ENCODE results near the gene SHISAL1.

Gene SHISAL1

DNA sequence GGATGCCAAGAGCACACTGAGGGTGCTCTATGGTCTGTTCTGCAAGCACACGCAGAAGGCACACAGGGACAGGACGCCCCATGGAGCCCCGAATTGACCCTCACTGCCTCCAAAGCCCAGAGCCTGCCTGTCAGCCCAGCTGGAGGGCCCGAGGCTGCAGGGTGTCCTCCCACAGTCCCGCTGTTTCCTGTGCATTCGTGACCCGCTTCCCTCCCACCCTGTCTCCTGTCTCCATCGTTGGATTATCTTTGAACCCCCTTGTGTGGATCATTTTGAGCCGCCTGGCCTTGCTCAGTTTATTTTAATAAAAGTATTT is 106.5 kb downstream of the SHISAL1 start:
- no peaks in the 10 kb centered on the region for H3K36me3 ChIP-seq (replicated peaks; ENCODE audit: low read depth, low read length)
- TF ChIP-seq, protein P1, sequence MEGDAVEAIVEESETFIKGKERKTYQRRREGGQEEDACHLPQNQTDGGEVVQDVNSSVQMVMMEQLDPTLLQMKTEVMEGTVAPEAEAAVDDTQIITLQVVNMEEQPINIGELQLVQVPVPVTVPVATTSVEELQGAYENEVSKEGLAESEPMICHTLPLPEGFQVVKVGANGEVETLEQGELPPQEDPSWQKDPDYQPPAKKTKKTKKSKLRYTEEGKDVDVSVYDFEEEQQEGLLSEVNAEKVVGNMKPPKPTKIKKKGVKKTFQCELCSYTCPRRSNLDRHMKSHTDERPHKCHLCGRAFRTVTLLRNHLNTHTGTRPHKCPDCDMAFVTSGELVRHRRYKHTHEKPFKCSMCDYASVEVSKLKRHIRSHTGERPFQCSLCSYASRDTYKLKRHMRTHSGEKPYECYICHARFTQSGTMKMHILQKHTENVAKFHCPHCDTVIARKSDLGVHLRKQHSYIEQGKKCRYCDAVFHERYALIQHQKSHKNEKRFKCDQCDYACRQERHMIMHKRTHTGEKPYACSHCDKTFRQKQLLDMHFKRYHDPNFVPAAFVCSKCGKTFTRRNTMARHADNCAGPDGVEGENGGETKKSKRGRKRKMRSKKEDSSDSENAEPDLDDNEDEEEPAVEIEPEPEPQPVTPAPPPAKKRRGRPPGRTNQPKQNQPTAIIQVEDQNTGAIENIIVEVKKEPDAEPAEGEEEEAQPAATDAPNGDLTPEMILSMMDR (IDR thresholded peaks at IDR 0.05; ENCODE audit: low read depth, low read length): no peak
- TF ChIP-seq EZH2phosphoT487 (IDR thresholded peaks at IDR 0.05; ENCODE audit: low read depth): no peak

DNA sequence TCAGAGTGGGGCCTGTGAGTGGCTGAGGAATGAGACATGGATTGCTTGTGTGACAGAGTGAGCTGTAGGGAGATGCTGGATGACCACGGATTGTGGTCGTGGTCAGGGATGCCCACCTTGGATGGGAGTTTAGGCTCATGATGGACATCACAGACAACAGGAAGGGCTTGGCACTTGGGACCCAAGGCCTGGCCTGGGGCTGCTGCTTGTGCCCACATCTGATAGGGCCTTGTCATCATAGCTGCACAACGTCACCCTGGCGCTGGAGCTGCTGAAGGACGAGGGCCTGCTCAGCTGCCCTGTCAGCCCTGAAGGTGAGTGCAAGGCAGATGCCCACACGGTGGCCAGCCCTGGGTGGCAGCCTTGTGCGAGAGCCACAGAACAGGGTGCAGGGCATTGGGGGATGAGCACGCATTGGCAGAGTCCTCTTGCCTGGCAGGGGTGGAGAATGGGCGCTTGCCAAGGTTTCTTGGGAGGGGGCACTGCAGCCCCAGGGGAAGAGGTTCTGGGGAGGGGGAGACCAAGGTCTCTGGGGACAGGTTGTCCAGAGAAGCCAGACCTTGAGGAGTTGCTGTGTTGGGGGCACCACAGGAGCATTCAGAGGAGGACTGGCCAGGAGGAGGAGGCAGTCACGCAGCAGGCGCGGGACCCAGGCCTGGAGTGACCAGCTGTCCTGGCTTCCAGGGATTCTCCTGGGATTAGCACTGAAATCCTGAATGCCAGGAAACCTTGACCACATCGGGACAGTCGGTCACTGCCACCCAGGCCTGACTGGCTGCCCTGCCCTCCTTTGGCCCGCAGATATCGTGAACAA is 107.0 kb downstream of the SHISAL1 start:
- no peak overlapping the region for H3K4me3 ChIP-seq (ENCODE audit: low read length)
- H3K9ac ChIP-seq (ENCODE audit: low read length): no peak overlapping the region
- H3K36me3 ChIP-seq (replicated peaks; ENCODE audit: low read depth, low read length): no peaks in the 10 kb centered on the region
- H3K9me3 ChIP-seq (ENCODE audit: insufficient read depth, low read length): no peaks in the 10 kb centered on the region
- H2AFZ ChIP-seq (ENCODE audit: low read depth, low read length): no peak overlapping the region
- no peaks in the 10 kb centered on the region for H4K20me1 ChIP-seq (ENCODE audit: insufficient read depth, low read length)
- H3K4me1 ChIP-seq (ENCODE audit: low read length): peaks cover 16% of the 10 kb centered on the region
- TF ChIP-seq, protein P1 (IDR thresholded peaks at IDR 0.05; ENCODE audit: low read depth, low read length): no peak
- no peak for TF ChIP-seq EZH2phosphoT487 (IDR thresholded peaks at IDR 0.05; ENCODE audit: low read depth)
- peaks cover 37% of the 10 kb centered on the region for H3K27me3 ChIP-seq (ENCODE audit: low read depth, low read length)
- H3K79me2 ChIP-seq (ENCODE audit: low read length): no peaks in the 10 kb centered on the region
- no peak overlapping the region for H3K27ac ChIP-seq (ENCODE audit: low read length)
- no peak overlapping the region for H3K4me2 ChIP-seq (ENCODE audit: low read length)

More for the DNA sequence above, 106.5 kb downstream of the SHISAL1 start:
- Histone ChIP-seq H4K20me1 (ENCODE audit: insufficient read depth, low read length) (no peaks in the 10 kb centered on the region), H3K4me3 (ENCODE audit: low read length) (no peak overlapping the region), H3K79me2 (ENCODE audit: low read length) (no peaks in the 10 kb centered on the region), H2AFZ (ENCODE audit: low read depth, low read length) (no peak overlapping the region), H3K9ac (ENCODE audit: low read length) (no peak overlapping the region), H3K27me3 (ENCODE audit: low read depth, low read length) (peaks cover 42% of the 10 kb centered on the region), H3K27ac (ENCODE audit: low read length) (no peak overlapping the region), H3K9me3 (ENCODE audit: insufficient read depth, low read length) (no peaks in the 10 kb centered on the region), H3K4me2 (ENCODE audit: low read length) (no peak overlapping the region), H3K4me1 (ENCODE audit: low read length) (peaks cover 16% of the 10 kb centered on the region)

DNA sequence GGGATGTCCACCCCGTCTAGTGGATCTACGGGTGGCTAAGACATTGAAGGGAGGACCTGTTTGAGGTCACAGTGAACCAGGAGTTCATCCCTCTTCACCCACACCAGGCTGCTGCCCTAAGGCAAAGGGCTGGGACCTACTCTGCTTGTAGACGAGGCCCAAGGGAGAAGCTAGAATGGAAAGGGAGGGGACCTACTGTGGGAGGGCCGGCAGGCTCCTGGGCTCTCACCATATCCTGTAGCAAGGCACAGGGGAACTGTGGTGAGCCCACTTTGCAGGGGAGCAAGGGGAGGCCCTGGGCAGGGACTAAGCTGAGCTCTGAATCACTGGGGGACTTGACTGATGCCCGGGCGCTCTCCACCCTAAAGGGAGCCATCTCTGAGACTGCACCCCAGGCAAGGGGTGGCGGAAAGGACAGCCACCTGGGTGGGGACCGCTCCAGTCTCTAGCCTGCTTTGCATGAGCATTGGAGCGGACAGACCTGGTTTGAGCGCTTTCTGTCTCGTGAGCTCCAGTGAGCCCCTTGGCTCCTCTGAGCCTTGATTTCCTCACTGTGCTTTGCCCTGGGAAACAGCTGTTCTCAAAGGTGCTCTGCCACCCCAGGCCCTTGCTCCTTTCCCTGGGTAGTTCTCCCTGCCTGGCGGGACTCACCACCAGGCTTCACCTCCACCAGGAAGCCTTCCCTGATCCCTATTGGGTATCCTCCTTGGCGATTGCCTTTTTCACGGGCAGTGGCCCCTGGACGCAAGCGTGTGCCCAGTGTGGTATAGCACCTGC is 107.8 kb downstream of the SHISAL1 start:
- Histone ChIP-seq H2AFZ (ENCODE audit: low read depth, low read length) (no peak overlapping the region), H3K4me1 (ENCODE audit: low read length) (peaks cover 16% of the 10 kb centered on the region), H3K27ac (ENCODE audit: low read length) (no peak overlapping the region), H3K36me3 (replicated peaks; ENCODE audit: low read depth, low read length) (no peaks in the 10 kb centered on the region), H3K4me3 (ENCODE audit: low read length) (no peak overlapping the region), H3K9ac (ENCODE audit: low read length) (no peak overlapping the region), H3K9me3 (ENCODE audit: insufficient read depth, low read length) (no peaks in the 10 kb centered on the region), H3K4me2 (ENCODE audit: low read length) (no peak overlapping the region), H4K20me1 (ENCODE audit: insufficient read depth, low read length) (no peaks in the 10 kb centered on the region), H3K27me3 (ENCODE audit: low read depth, low read length) (peaks cover 33% of the 10 kb centered on the region), H3K79me2 (ENCODE audit: low read length) (no peaks in the 10 kb centered on the region)
- TF ChIP-seq, protein P1 (IDR thresholded peaks at IDR 0.05; ENCODE audit: low read depth, low read length): no peak
- no peak for TF ChIP-seq EZH2phosphoT487 (IDR thresholded peaks at IDR 0.05; ENCODE audit: low read depth)

DNA sequence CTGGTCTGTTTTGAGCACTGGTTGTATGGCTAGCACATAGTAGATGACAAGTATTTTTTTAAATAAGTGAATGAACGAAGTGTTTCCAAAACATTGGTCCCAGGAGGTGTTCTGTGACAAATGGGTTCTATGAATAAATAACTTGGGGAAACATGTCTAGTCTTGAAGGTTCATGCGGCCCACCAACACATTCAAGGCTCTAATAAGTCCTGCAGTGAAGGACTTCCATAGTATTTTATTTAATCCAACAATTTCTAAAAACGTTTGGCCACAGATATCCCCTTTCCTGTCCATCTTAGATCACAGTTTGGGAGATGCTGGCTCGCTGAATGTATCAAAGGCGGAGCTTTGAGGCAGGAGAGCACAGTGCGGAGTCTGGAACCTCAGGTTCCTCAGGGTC is 109.5 kb downstream of the SHISAL1 start:
- Histone ChIP-seq H3K9me3 (ENCODE audit: insufficient read depth, low read length) (no peaks in the 10 kb centered on the region), H4K20me1 (ENCODE audit: insufficient read depth, low read length) (no peaks in the 10 kb centered on the region), H3K36me3 (replicated peaks; ENCODE audit: low read depth, low read length) (no peaks in the 10 kb centered on the region), H3K27me3 (ENCODE audit: low read depth, low read length) (peaks cover 34% of the 10 kb centered on the region), H3K4me1 (ENCODE audit: low read length) (peaks cover 6% of the 10 kb centered on the region), H3K27ac (ENCODE audit: low read length) (no peak overlapping the region), H2AFZ (ENCODE audit: low read depth, low read length) (no peak overlapping the region), H3K4me3 (ENCODE audit: low read length) (no peak overlapping the region), H3K79me2 (ENCODE audit: low read length) (no peaks in the 10 kb centered on the region), H3K9ac (ENCODE audit: low read length) (no peak overlapping the region), H3K4me2 (ENCODE audit: low read length) (no peak overlapping the region)
- TF ChIP-seq, protein P1 (IDR thresholded peaks at IDR 0.05; ENCODE audit: low read depth, low read length): no peak
- no peak for TF ChIP-seq EZH2phosphoT487 (IDR thresholded peaks at IDR 0.05; ENCODE audit: low read depth)

Measured in OCI-LY3 (cell line).